Right renal pelvis (tissue), 4 donors: ENCODE results near the gene ELK1. TPM values are rescaled to one million over a fixed set of nuclear protein-coding genes. Genes with fewer than 3 reads are reported as not detected.
"Not testable (repeated sequence)": the region's sequence is repeated elsewhere in the genome, so short reads cannot be mapped to it uniquely, and the experiment has no call there.

Experiments
- DNase-seq, 4 donors: peaks; one replicate each; pipeline ENCODE4 v3.0.0-alpha.2; 2013; ENCODE audit warnings: low read depth in 4 of 4, low spot score in 3 of 4, missing footprints in 1 of 4
- polyA plus RNA-seq, 4 donors: library from polyadenylated mRNA; unstranded; fragments of 120-200 nt; gene quantifications; one replicate each; pipeline ENCODE4 v1.2.1, GENCODE V29; 2013; ENCODE audit not compliant: insufficient read length in 4 of 4

The ELK1 gene
- polyA plus RNA-seq, 4 donors: 26.9 to 34.4 (median 31.8) TPM

- DNase-seq: no peak
Observed at GRCh38 chrX:47613082-47613481, 37.3 kb downstream of the ELK1 start.

- DNase-seq: no peak
Observed at GRCh38 chrX:47612418-47612817, 37.9 kb downstream of the ELK1 start.

- DNase-seq: no peak
Observed at GRCh38 chrX:47611926-47612325, 38.4 kb downstream of the ELK1 start.

- no peak for DNase-seq
Observed at GRCh38 chrX:47611489-47611888, 38.9 kb downstream of the ELK1 start.

GRCh38 chrX:47610511-47610910 lies 39.9 kb downstream of the ELK1 start:
- no peak for DNase-seq

- DNase-seq: no peak
Observed at GRCh38 chrX:47608130-47608810, 42.1 kb downstream of the ELK1 start.

GRCh38 chrX:47607091-47607490 lies 43.3 kb downstream of the ELK1 start:
- DNase-seq: no peak

GRCh38 chrX:47605024-47605423 lies 45.3 kb downstream of the ELK1 start:
- DNase-seq: no peak

- DNase-seq: not testable (repeated sequence)
Observed at GRCh38 chrX:47603125-47603524, 47.2 kb downstream of the ELK1 start.

GRCh38 chrX:47597222-47597621 lies 53.1 kb downstream of the ELK1 start:
- no peak for DNase-seq

GRCh38 chrX:47596256-47596655 lies 54.1 kb downstream of the ELK1 start:
- no peak for DNase-seq

- no peak for DNase-seq
Observed at GRCh38 chrX:47595716-47596251, 54.6 kb downstream of the ELK1 start.

GRCh38 chrX:47593522-47593921 lies 56.8 kb downstream of the ELK1 start:
- DNase-seq: no peak

- DNase-seq: no peak
Observed at GRCh38 chrX:47590984-47591383, 59.4 kb downstream of the ELK1 start.

- no peak for DNase-seq
Observed at GRCh38 chrX:47587906-47588735, 62.2 kb downstream of the ELK1 start.

GRCh38 chrX:47587091-47587891 lies 63.1 kb downstream of the ELK1 start:
- DNase-seq: no peak

GRCh38 chrX:47586043-47586787 lies 64.1 kb downstream of the ELK1 start:
- DNase-seq: no peak
